Nephron progenitor cell (in vitro differentiated cells): ENCODE results near the gene STK35.

Experiments
- DNase-seq: peaks from one replicate; pipeline ENCODE4 v3.0.0; 2021
- H3K27ac Mint-ChIP-seq: 2 replicates; pipeline ENCODE4 v1.8.0; 2021; ENCODE audit warnings: mild to moderate bottlenecking, moderate library complexity, mixed read lengths
- H3K27me3 Mint-ChIP-seq: 2 replicates; pipeline ENCODE4 v1.8.0; 2021; ENCODE audit warnings: mild to moderate bottlenecking, low read depth, mixed read lengths; ENCODE audit not compliant: poor library complexity
- H3K36me3 Mint-ChIP-seq: 2 replicates; pipeline ENCODE4 v1.8.0; 2021; ENCODE audit warnings: low read depth, mixed read lengths
- H3K4me1 Mint-ChIP-seq: 2 replicates; pipeline ENCODE4 v1.8.0; 2021; ENCODE audit warnings: mixed read lengths
- H3K4me3 Mint-ChIP-seq: 2 replicates; pipeline ENCODE4 v1.8.0; 2021; ENCODE audit warnings: mild to moderate bottlenecking, moderate library complexity, mixed read lengths
- H3K9me3 Mint-ChIP-seq: 2 replicates; pipeline ENCODE4 v1.8.0; 2021; ENCODE audit warnings: mild to moderate bottlenecking, moderate library complexity, mixed read lengths
- TF ChIP-seq, protein P1 (sequence below): fragments of 200-600 bp; sonication (generic); IDR thresholded peaks from 2 replicates; pipeline ENCODE4 v1.5.0; 2021; ENCODE audit warnings: antibody characterized with exemption

Gene STK35

DNA sequence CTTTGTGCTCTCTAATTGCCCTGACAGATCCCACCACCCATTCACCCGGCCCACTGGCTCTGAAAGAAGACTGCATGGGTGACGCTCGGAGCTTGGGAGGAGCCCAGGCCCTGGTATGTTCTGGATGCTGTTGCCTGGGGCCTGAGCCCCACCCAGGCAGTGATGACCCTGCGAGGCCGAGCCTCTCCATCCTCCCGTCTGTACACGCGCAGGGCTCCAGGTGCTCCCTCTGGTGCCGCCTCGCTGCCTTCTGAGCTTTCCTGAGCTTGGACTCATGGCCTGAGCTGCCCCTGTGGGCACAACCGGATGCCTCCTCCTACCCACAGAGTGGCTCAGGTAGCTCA lies 61.2 kb downstream of the STK35 start:
- no peaks in the 10 kb centered on the region for H3K36me3 Mint-ChIP-seq
- no peak for DNase-seq

DNA sequence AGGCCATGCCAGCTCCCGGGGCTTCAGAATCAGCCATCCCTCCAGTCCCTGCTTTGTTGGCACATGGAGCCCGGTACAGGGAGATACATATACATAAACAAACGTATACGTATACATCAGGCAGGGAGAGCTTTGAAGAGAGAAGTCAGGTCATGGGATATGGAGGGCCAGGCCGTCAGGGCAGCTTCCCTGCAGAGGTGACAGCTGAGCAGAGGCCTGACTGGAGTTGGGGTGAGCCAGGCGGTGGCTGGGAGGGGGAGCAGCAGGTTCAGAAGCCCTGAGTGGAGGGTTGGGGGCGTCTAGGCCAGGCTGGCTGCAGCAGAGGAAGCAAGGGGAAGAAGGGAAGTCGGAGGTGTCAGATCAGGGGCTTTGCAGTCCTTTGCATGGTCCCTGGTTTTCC lies 61.7 kb downstream of the STK35 start:
- Mint-ChIP-seq H3K4me3 (no peak overlapping the region), H3K9me3 (no peaks in the 10 kb centered on the region), H3K4me1 (peaks cover 14% of the 10 kb centered on the region)

More for the DNA sequence above, 61.2 kb downstream of the STK35 start:
- no peak overlapping the region for H3K27ac Mint-ChIP-seq
- peaks cover 15% of the 10 kb centered on the region for H3K27me3 Mint-ChIP-seq
- peaks cover 14% of the 10 kb centered on the region for H3K4me1 Mint-ChIP-seq
- no peaks in the 10 kb centered on the region for H3K9me3 Mint-ChIP-seq
- no peak overlapping the region for H3K4me3 Mint-ChIP-seq
- TF ChIP-seq, protein P1, sequence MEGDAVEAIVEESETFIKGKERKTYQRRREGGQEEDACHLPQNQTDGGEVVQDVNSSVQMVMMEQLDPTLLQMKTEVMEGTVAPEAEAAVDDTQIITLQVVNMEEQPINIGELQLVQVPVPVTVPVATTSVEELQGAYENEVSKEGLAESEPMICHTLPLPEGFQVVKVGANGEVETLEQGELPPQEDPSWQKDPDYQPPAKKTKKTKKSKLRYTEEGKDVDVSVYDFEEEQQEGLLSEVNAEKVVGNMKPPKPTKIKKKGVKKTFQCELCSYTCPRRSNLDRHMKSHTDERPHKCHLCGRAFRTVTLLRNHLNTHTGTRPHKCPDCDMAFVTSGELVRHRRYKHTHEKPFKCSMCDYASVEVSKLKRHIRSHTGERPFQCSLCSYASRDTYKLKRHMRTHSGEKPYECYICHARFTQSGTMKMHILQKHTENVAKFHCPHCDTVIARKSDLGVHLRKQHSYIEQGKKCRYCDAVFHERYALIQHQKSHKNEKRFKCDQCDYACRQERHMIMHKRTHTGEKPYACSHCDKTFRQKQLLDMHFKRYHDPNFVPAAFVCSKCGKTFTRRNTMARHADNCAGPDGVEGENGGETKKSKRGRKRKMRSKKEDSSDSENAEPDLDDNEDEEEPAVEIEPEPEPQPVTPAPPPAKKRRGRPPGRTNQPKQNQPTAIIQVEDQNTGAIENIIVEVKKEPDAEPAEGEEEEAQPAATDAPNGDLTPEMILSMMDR, result no peak

DNA sequence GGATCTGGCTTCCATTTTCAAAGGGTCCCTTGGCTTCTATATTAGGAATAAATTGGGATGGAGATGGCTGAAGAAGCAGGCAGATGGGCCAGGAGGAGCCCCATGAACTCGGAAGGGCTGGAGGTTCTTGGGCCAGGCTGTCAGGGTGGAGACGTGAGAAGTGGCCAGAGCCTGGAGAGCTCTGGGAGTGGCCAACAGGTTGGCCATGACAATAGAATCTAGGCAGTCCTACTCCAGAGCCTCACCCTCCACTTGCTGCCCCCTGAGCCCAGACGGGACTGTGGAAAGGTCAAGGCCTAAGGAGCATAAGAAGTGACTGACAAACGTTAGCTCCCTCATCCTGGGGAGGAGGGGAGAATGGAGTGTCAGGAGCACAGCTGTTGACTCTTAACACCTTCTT lies 62.1 kb downstream of the STK35 start:
- TF ChIP-seq, protein P1, result no peak
- Mint-ChIP-seq H3K9me3 (no peaks in the 10 kb centered on the region), H3K27ac (no peak overlapping the region), H3K36me3 (no peaks in the 10 kb centered on the region), H3K27me3 (peaks cover 11% of the 10 kb centered on the region), H3K4me1 (peaks cover 14% of the 10 kb centered on the region), H3K4me3 (no peak overlapping the region)
- no peak for DNase-seq

More for the DNA sequence above, 61.7 kb downstream of the STK35 start:
- no peak for DNase-seq
- Mint-ChIP-seq H3K27ac (no peak overlapping the region), H3K27me3 (peaks cover 11% of the 10 kb centered on the region), H3K36me3 (no peaks in the 10 kb centered on the region)
- TF ChIP-seq, protein P1, result no peak

DNA sequence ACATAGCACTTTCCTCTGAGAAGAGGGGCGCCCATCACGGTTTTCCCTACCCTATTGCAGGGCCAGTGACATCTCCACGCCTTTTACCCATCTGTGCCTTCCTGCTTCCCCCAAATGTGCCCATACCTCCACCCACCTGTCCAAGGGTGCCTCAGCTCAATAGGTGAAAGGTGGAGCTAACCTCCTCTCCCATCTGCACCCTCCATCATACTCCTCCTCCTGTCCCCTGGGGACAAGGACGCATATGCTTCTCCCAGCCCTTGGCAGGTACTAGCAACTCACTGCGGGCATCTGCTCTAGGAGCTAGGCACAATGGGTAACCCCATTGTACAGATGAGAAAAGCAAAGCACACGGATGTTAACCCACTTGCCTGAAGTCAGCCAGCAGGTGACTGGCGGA lies 62.8 kb downstream of the STK35 start:
- Mint-ChIP-seq H3K4me1 (peaks cover 14% of the 10 kb centered on the region), H3K9me3 (no peaks in the 10 kb centered on the region), H3K27ac (no peak overlapping the region), H3K4me3 (no peak overlapping the region), H3K36me3 (no peaks in the 10 kb centered on the region), H3K27me3 (peaks cover 15% of the 10 kb centered on the region)
- TF ChIP-seq, protein P1, result no peak
- no peak for DNase-seq

DNA sequence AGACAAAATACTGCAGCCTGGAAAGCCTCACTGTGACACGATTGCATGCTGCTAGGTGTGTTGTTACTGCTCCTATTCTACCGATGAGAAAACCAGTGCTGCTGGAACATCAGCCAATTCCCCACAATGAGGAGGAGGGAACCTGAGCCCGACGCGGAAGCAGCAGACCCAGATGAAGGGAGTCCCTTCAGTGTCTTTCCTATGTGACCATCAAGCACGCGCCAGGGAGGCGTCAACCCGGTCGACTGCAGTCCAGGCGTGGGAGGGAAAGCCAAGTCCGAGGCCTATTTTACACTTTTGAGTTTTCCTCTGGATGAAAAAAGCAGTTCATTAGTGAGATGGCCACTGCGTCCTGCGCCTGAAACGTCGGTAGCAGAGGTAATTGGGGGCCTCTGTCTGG lies 63.3 kb downstream of the STK35 start:
- Mint-ChIP-seq H3K4me3 (no peak overlapping the region), H3K27me3 (peaks cover 21% of the 10 kb centered on the region), H3K36me3 (no peaks in the 10 kb centered on the region), H3K9me3 (no peaks in the 10 kb centered on the region), H3K27ac (peak overlapping the region; percentile 25), H3K4me1 (peaks cover 14% of the 10 kb centered on the region)
- no peak for DNase-seq
- TF ChIP-seq, protein P1, result no peak

DNA sequence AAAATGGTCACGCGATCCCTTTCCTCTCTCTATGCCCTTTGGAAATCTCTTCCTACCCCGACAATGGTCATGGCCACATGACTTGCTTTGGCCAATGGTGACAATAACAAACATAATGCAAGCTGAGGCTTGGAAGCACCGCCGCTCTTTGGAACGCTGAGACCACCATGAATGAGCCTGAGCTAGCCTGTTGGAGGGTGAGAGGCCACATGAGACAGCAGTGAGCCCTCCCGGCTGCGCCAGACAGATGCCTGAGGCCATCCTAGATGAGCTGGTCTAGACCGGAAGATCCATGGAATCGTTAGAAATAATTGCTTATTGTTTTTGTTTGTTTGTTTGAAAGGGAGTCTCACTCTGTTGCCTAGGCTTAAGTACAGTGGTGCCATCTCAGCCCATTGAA lies 64.2 kb downstream of the STK35 start:
- Mint-ChIP-seq H3K4me1 (peaks cover 14% of the 10 kb centered on the region), H3K4me3 (no peak overlapping the region), H3K9me3 (no peaks in the 10 kb centered on the region), H3K36me3 (no peaks in the 10 kb centered on the region), H3K27me3 (peaks cover 29% of the 10 kb centered on the region), H3K27ac (no peak overlapping the region)
- TF ChIP-seq, protein P1, result no peak
- DNase-seq, result no peak
